ENCODE measurements around the gene B9D1.

Gene B9D1

DNA sequence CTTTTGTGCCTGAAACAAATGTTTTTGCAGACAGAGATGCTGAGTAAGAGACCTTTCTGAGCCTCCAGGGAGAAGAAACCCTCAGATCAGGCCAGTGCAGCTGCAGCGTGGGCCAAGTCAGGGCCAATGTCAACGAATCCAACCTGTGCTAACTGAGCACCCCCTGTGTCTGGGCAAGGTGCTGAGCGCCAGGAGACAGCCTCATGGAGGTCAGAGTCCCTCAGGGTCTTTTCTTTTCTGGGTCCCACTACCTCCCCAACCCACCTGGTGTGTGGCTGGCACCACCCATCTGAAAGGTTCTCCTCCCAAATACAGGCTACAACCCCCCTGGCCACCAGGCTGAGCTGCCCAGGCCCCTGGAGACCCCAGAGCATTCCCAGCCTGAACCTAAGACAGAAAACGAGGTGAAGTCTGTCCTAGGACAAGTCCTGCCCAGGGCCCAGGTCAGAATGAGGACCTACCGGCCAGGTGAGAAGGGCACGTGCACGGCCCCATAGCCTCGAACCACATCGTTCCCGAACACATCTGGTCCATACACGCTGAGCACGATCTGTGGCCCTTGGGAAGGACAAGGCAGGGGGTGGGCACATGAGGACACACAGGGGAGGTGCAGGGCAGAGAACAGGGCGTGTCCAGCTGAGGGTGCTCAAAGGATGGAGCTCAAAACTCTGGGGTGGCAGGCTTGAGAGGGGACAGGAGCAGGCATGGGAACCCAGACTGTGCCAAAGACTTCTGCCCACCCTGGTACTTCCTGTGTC, 15.0 kb downstream of the B9D1 start:
- DNase-seq (ENCODE audit: low read depth), result no peak
- no peak overlapping the region for H3K4me3 ChIP-seq (ENCODE audit: low read depth, low read length)
- TF ChIP-seq, protein P1, sequence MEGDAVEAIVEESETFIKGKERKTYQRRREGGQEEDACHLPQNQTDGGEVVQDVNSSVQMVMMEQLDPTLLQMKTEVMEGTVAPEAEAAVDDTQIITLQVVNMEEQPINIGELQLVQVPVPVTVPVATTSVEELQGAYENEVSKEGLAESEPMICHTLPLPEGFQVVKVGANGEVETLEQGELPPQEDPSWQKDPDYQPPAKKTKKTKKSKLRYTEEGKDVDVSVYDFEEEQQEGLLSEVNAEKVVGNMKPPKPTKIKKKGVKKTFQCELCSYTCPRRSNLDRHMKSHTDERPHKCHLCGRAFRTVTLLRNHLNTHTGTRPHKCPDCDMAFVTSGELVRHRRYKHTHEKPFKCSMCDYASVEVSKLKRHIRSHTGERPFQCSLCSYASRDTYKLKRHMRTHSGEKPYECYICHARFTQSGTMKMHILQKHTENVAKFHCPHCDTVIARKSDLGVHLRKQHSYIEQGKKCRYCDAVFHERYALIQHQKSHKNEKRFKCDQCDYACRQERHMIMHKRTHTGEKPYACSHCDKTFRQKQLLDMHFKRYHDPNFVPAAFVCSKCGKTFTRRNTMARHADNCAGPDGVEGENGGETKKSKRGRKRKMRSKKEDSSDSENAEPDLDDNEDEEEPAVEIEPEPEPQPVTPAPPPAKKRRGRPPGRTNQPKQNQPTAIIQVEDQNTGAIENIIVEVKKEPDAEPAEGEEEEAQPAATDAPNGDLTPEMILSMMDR (IDR thresholded peaks at IDR 0.05; ENCODE audit: low read depth, low read length, missing control alignments), result no peak

DNA sequence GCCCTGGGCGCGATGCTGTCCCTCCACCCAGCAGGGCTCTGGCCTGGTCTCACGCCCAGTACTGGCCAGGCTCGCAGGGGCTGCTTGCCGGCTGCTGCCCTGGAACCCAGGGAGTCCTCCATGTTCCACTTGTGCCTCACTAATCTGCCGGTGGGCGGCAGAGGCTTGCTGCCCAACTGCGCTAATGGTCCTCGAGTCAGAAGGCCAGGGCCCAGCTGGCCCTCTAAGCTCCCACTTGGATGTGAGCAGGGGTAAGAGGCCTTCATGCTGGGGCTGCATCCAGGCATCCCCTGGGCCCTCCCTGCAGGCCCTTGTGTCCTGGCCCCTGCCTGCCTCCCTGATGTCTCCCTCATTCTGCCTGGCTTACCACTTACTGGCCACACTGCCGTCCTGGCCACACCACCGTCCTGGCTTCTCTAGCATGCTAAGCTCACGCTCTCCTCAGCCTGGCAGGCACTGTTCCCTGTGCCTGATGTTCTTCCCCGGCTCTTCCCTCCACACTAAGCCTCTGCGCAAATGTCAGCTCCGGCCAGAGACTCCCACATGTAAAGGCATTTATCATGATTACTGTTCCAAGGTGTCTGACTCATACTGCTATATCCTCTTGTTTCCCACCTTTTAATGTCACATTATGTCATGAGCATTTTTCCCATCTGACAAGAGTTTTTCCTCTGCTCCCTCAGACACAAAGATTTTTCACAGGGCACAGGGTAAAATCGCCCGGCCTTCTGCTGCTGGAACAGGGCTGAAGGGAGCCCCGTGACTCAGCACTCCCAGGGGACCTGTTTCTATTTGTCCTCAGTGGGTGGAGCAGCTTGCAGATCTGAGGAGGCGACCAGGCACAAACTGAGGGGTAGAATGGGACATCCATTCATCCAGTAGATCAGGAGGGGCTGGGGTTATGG, 15.9 kb downstream of the B9D1 start:
- DNase-seq (ENCODE audit: low read depth), result no peak
- no peak overlapping the region for H3K4me3 ChIP-seq (ENCODE audit: low read depth, low read length)
- TF ChIP-seq, protein P1 (IDR thresholded peaks at IDR 0.05; ENCODE audit: low read depth, low read length, missing control alignments), result no peak

DNA sequence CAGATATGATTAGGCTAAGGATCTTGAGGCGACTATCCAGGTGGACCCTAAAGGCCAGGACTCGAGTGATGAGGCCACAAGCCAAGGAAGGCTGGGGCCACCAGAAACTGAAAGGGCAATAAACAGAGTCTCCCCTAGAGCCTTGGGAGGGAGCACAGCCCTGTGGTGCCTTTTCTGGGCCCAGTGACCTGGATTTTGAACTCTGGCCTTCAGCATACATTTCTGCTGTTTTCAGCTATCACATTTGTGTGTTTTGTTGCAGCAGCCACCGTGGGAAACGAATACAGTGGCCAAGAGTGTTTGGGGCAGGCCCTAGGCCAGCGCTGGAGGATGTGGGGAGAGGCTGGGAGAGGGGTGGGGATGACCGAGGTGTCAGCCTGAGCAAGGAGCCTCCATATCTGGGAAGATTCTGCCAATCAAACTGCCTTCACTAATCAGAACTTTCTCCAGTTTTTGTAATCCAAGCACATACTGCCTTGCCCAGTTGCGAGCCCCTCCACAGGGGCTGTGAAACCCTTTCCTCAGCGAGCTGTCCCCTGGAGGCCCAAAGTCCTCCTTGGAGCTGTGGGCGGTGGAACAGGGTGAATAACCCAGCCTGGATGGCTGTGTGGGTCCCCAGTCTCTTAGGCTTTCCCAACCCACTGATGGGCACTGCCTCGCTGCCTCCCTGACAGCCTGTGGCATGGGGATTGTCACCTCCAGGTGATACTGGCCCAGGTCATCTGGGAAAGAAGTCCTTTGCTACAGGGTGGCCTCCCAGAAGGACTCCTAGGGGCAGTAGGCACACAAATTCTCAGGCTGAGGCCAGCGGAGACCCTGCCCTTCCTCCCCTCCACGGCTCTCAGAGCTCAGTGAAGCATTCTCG, 16.8 kb downstream of the B9D1 start:
- H3K4me3 ChIP-seq (ENCODE audit: low read depth, low read length), result no peak overlapping the region
- no peak for DNase-seq (ENCODE audit: low read depth)
- TF ChIP-seq, protein P1 (IDR thresholded peaks at IDR 0.05; ENCODE audit: low read depth, low read length, missing control alignments), result no peak

DNA sequence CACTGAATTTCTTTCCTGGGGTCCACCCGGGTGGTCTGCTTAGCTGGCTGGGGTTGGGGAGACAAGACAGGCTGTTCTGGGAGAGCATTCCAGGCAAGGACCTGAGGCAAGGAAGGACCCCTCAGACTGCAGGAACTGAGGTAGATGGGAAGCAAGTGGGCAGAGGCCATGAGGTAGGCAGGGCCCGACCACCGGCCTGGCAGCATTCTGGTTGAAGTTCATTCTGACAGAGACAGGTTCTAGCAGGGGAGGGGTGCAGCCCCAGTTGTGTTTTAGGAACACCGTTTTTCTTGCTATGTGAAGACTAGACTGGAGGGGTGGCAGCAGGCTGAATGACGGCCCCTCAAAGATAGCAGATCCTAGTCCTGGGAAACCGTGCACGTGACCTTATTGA, 17.5 kb downstream of the B9D1 start:
- H3K4me3 ChIP-seq (ENCODE audit: low read depth, low read length), result no peak overlapping the region
- DNase-seq (ENCODE audit: low read depth), result no peak
- TF ChIP-seq, protein P1 (IDR thresholded peaks at IDR 0.05; ENCODE audit: low read depth, low read length, missing control alignments), result no peak

DNA sequence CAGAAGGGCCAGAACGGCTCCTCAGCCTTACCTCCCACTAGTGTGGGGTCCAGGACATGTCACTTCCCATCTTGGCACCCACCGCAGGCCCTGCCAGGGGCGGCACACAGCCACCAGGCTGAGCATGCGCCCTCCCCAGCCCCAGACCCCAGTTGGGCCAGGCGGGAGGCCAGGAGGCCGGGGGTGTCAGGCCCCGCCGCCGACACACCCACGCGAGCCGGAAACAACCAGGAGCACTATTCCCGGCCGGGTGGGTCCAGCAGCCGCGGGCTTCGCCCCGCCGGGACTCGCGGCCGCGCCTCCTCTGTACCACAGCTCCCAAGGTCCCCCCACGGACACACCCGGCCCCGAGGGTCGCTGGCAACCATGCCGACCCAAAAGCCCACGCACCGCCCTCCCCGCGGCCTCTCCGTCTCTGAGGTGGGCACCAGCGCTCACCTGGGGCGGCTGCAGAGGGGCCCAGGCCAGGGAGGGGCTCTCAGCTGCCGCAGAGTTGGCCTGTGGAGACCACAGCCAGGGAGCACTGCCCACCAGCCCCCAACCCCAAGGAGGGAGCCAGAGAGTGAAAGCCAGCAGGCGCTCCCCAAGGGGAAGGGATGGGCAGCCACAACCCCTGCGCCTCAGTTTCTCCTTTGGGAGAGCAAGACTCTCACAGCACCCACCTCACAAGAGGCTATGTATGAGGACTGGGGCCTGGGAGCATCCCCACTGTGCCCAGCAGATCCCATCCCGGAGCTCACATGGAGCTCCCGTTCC, 18.0 kb downstream of the B9D1 start:
- TF ChIP-seq, protein P1 (IDR thresholded peaks at IDR 0.05; ENCODE audit: low read depth, low read length, missing control alignments), result no peak
- no peak overlapping the region for H3K4me3 ChIP-seq (ENCODE audit: low read depth, low read length)
- no peak for DNase-seq (ENCODE audit: low read depth)

DNA sequence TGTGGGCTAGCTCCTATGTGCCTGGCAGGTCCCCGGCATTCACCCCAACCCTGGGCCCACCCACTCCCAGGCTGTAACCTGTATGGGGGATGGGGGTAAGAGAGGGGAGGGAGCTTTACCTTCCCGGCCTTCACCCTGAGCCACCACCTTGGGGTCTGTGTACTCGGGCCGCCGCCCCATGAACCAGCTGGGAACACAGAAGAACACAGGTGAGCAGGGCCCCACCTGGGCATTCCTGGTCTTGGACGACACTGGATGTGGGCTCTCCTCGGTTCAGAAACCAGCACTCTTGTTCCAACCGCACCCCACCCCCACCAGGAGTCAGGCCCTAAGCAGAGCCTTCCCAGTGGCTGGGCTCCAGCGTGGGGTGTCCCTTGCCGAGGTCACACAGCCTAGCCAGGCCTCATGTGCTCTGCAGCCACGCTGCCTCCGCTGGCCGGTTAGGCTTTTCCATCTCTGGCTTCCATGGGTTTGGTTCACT, 18.8 kb downstream of the B9D1 start:
- TF ChIP-seq, protein P1 (IDR thresholded peaks at IDR 0.05; ENCODE audit: low read depth, low read length, missing control alignments), result no peak
- no peak overlapping the region for H3K4me3 ChIP-seq (ENCODE audit: low read depth, low read length)
- no peak for DNase-seq (ENCODE audit: low read depth)

Data from GM12864 (cell line).